SK-N-MC (cell line): ENCODE measurements around the gene KCNH5.

Experiments
- EZH2 ChIP-seq: fragments of 200-600 bp; sonication (generic); IDR thresholded peaks from one replicate; pipeline ENCODE4 v1.6.1; 2017; ENCODE audit warnings: antibody characterized with exemption
- FOXP2 ChIP-seq: optimal IDR thresholded peaks from 2 replicates; pipeline ENCODE3; 2011; ENCODE audit warnings: mild to moderate bottlenecking, moderate library complexity; ENCODE audit not compliant: insufficient read depth; ENCODE audit errors: extremely low read length, control extremely low read depth
- POLR2AphosphoS5 ChIP-seq: IDR thresholded peaks from 2 replicates; pipeline ENCODE4 v1.6.1; 2012; ENCODE audit warnings: mild to moderate bottlenecking, low read depth, low read length, borderline replicate concordance

DNA sequence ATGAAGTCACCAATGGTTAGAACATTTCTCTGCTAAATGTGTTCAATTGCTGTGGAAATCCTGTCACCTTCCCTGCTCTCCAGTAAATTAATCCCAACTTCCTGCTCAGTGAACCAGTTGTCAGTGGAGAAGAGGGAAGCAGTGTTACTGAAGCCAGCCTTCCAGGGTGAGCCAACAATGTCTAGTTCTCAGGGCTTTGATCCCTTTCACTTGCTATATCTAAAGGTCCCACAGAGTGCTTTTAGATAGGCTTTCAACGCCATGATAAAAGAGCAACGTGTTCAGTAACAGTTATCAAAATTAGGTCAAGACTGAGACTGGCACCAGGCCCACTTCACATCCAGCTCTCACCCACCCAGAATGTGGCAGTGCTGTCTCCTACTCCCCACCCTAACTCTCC, 139.7 kb downstream of the KCNH5 start:
- TF ChIP-seq POLR2AphosphoS5: no peak
- no peak for TF ChIP-seq EZH2
- no peak for TF ChIP-seq FOXP2
